ENCODE data around the gene SLC35B2.
A peak's percentile ranks its signal among the peaks of the same experiment; 100 is the strongest.

The SLC35B2 gene

GRCh38 chr6:44257025-44257752, at the start of gene SLC35B2 (continued):
- TF ChIP-seq MYNN (tag by site-specific recombination; IDR thresholded peaks at IDR 0.05; ENCODE audit: borderline replicate concordance) (no peak; the same call in 1 of the 2 replicates), ZXDB (tag by site-specific recombination; IDR thresholded peaks at IDR 0.05) (no peak; the same call in none of the 2 replicates), YY2 (tag by site-specific recombination; IDR thresholded peaks at IDR 0.05) (peak; percentile 47; the same call in 1 of the 2 replicates), ZNF423 (tag by site-specific recombination; IDR thresholded peaks at IDR 0.05) (peak; percentile 37), ZNF221 (tag by site-specific recombination; IDR thresholded peaks at IDR 0.05; ENCODE audit: borderline replicate concordance) (no peak), ZFP69B (tag by site-specific recombination; IDR thresholded peaks at IDR 0.05) (peak; percentile 71), ZSCAN4 (tag by site-specific recombination; IDR thresholded peaks at IDR 0.05) (no peak), ZNF629 (tag by site-specific recombination; IDR thresholded peaks at IDR 0.05) (peak; percentile 70), ZNF292 (tag by site-specific recombination; IDR thresholded peaks at IDR 0.05; ENCODE audit: borderline replicate concordance, low read depth) (no peak), PRDM4 (tag by site-specific recombination; IDR thresholded peaks at IDR 0.05) (no peak), SP2 (tag by site-specific recombination; IDR thresholded peaks at IDR 0.05) (peak; percentile 80), ZNF391 (tag by site-specific recombination; IDR thresholded peaks at IDR 0.05; ENCODE audit: borderline replicate concordance, low read depth) (peak; percentile 86), ZNF660 (tag by site-specific recombination; IDR thresholded peaks at IDR 0.05) (no peak; the same call in 1 of the 2 replicates), ZNF433 (tag by site-specific recombination; IDR thresholded peaks at IDR 0.05; ENCODE audit: low read depth) (no peak), ZNF610 (tag by site-specific recombination; IDR thresholded peaks at IDR 0.05; ENCODE audit: borderline replicate concordance) (peak; percentile 79), REPIN1 (tag by site-specific recombination; IDR thresholded peaks at IDR 0.05; ENCODE audit: low read depth) (no peak), GLI2 (tag by site-specific recombination; IDR thresholded peaks at IDR 0.05; ENCODE audit: borderline replicate concordance, low read depth) (no peak), ZNF169 (tag by site-specific recombination; IDR thresholded peaks at IDR 0.05) (no peak)
- TF ChIP-seq, protein P1, sequence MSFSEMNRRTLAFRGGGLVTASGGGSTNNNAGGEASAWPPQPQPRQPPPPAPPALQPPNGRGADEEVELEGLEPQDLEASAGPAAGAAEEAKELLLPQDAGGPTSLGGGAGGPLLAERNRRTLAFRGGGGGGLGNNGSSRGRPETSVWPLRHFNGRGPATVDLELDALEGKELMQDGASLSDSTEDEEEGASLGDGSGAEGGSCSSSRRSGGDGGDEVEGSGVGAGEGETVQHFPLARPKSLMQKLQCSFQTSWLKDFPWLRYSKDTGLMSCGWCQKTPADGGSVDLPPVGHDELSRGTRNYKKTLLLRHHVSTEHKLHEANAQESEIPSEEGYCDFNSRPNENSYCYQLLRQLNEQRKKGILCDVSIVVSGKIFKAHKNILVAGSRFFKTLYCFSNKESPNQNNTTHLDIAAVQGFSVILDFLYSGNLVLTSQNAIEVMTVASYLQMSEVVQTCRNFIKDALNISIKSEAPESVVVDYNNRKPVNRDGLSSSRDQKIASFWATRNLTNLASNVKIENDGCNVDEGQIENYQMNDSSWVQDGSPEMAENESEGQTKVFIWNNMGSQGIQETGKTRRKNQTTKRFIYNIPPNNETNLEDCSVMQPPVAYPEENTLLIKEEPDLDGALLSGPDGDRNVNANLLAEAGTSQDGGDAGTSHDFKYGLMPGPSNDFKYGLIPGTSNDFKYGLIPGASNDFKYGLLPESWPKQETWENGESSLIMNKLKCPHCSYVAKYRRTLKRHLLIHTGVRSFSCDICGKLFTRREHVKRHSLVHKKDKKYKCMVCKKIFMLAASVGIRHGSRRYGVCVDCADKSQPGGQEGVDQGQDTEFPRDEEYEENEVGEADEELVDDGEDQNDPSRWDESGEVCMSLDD (tag by site-specific recombination; IDR thresholded peaks at IDR 0.05), result peak; percentile 95
- TF ChIP-seq, protein P2, sequence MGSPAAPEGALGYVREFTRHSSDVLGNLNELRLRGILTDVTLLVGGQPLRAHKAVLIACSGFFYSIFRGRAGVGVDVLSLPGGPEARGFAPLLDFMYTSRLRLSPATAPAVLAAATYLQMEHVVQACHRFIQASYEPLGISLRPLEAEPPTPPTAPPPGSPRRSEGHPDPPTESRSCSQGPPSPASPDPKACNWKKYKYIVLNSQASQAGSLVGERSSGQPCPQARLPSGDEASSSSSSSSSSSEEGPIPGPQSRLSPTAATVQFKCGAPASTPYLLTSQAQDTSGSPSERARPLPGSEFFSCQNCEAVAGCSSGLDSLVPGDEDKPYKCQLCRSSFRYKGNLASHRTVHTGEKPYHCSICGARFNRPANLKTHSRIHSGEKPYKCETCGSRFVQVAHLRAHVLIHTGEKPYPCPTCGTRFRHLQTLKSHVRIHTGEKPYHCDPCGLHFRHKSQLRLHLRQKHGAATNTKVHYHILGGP (tag by site-specific recombination; IDR thresholded peaks at IDR 0.05), result no peak
- TF ChIP-seq, protein P3, sequence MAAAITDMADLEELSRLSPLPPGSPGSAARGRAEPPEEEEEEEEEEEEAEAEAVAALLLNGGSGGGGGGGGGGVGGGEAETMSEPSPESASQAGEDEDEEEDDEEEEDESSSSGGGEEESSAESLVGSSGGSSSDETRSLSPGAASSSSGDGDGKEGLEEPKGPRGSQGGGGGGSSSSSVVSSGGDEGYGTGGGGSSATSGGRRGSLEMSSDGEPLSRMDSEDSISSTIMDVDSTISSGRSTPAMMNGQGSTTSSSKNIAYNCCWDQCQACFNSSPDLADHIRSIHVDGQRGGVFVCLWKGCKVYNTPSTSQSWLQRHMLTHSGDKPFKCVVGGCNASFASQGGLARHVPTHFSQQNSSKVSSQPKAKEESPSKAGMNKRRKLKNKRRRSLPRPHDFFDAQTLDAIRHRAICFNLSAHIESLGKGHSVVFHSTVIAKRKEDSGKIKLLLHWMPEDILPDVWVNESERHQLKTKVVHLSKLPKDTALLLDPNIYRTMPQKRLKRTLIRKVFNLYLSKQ (tag by site-specific recombination; IDR thresholded peaks at IDR 0.05; ENCODE audit: borderline replicate concordance), result no peak
- TF ChIP-seq, protein P4, sequence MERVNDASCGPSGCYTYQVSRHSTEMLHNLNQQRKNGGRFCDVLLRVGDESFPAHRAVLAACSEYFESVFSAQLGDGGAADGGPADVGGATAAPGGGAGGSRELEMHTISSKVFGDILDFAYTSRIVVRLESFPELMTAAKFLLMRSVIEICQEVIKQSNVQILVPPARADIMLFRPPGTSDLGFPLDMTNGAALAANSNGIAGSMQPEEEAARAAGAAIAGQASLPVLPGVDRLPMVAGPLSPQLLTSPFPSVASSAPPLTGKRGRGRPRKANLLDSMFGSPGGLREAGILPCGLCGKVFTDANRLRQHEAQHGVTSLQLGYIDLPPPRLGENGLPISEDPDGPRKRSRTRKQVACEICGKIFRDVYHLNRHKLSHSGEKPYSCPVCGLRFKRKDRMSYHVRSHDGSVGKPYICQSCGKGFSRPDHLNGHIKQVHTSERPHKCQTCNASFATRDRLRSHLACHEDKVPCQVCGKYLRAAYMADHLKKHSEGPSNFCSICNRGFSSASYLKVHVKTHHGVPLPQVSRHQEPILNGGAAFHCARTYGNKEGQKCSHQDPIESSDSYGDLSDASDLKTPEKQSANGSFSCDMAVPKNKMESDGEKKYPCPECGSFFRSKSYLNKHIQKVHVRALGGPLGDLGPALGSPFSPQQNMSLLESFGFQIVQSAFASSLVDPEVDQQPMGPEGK (tag by site-specific recombination; IDR thresholded peaks at IDR 0.05), result peak; percentile 99
- TF ChIP-seq, protein P5, sequence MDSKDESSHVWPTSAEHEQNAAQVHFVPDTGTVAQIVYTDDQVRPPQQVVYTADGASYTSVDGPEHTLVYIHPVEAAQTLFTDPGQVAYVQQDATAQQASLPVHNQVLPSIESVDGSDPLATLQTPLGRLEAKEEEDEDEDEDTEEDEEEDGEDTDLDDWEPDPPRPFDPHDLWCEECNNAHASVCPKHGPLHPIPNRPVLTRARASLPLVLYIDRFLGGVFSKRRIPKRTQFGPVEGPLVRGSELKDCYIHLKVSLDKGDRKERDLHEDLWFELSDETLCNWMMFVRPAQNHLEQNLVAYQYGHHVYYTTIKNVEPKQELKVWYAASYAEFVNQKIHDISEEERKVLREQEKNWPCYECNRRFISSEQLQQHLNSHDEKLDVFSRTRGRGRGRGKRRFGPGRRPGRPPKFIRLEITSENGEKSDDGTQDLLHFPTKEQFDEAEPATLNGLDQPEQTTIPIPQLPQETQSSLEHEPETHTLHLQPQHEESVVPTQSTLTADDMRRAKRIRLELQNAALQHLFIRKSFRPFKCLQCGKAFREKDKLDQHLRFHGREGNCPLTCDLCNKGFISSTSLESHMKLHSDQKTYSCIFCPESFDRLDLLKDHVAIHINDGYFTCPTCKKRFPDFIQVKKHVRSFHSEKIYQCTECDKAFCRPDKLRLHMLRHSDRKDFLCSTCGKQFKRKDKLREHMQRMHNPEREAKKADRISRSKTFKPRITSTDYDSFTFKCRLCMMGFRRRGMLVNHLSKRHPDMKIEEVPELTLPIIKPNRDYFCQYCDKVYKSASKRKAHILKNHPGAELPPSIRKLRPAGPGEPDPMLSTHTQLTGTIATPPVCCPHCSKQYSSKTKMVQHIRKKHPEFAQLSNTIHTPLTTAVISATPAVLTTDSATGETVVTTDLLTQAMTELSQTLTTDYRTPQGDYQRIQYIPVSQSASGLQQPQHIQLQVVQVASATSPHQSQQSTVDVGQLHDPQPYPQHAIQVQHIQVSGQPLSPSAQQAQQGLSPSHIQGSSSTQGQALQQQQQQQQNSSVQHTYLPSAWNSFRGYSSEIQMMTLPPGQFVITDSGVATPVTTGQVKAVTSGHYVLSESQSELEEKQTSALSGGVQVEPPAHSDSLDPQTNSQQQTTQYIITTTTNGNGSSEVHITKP (tag by site-specific recombination; IDR thresholded peaks at IDR 0.05), result peak; percentile 48

All from HEK293 (cell line).